ENCODE results near the gene OR7D2.

OR7D2 gene

DNA sequence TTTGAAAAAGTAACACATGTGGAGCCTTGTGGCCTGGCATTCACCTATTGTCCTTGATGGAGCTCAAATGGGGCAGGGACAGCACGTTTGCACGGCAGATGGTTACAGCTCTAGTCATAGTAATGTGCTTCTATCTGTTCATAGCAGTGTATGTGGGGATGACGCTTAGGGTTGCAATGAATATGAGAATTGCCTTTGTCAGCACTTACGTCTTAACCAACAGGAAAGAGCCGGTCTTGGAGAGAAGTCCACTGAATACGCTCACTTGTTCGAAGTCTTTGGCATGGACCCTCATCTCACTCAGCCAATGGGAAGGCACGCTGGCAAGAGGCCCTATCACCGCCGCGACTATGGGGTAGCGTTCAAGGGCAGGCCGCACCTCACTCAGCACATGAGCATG is 18.9 kb upstream of the OR7D2 start:
- CTCF ChIA-PET = no interaction called here
- POLR2A ChIA-PET = no interaction called here
- TF ChIP-seq FOXK2 (IDR thresholded peaks at IDR 0.05) (no peak), HDGF (IDR thresholded peaks at IDR 0.05; ENCODE audit: borderline replicate concordance) (no peak), SP1 (IDR thresholded peaks at IDR 0.05) (no peak), TARDBP (IDR thresholded peaks at IDR 0.05) (no peak)

GRCh38 chr19:9161427-9161826 is 17.4 kb upstream of the OR7D2 start:
- TF ChIP-seq TARDBP (IDR thresholded peaks at IDR 0.05) (no peak), FOXA1 (IDR thresholded peaks at IDR 0.05) (no peak)

More for the DNA sequence above, 18.9 kb upstream of the OR7D2 start:
- DNase-seq (ENCODE audit: extremely low spot score) = no peak

GRCh38 chr19:9165261-9165660 is 13.5 kb upstream of the OR7D2 start:
- POLR2A ChIA-PET = no interaction called here
- no peak for DNase-seq (ENCODE audit: extremely low spot score)

More at GRCh38 chr19:9161427-9161826, 17.4 kb upstream of the OR7D2 start:
- CTCF ChIA-PET = no interaction called here
- POLR2A ChIA-PET = no interaction called here
- DNase-seq (ENCODE audit: extremely low spot score) = no peak

GRCh38 chr19:9166846-9167245 is 11.9 kb upstream of the OR7D2 start:
- TF ChIP-seq FOXK2 (IDR thresholded peaks at IDR 0.05) (no peak), TARDBP (IDR thresholded peaks at IDR 0.05) (no peak), HDGF (IDR thresholded peaks at IDR 0.05; ENCODE audit: borderline replicate concordance) (no peak), ELF4 (IDR thresholded peaks at IDR 0.05) (no peak), PKNOX1 (IDR thresholded peaks at IDR 0.05) (no peak)
- ChIA-PET POLR2A (no interaction called here), CTCF (no interaction called here)
- no peak for DNase-seq (ENCODE audit: extremely low spot score)

More at GRCh38 chr19:9165261-9165660, 13.5 kb upstream of the OR7D2 start:
- no peak for TF ChIP-seq L3MBTL2 (conservative IDR thresholded peaks at IDR 0.05)
- TF ChIP-seq ZNF384 (IDR thresholded peaks at IDR 0.05) = no peak
- TF ChIP-seq PKNOX1 (IDR thresholded peaks at IDR 0.05) = no peak
- no peak for TF ChIP-seq NFRKB (IDR thresholded peaks at IDR 0.05)
- TF ChIP-seq ELF4 (IDR thresholded peaks at IDR 0.05) = no peak
- no peak for TF ChIP-seq SUZ12 (IDR thresholded peaks at IDR 0.05)
- TF ChIP-seq HDGF (IDR thresholded peaks at IDR 0.05; ENCODE audit: borderline replicate concordance) = no peak
- TF ChIP-seq SP1 (IDR thresholded peaks at IDR 0.05) = no peak
- TF ChIP-seq LEF1 (IDR thresholded peaks at IDR 0.05; ENCODE audit: borderline replicate concordance) = no peak
- TF ChIP-seq FOXA1 (IDR thresholded peaks at IDR 0.05) = no peak
- TF ChIP-seq FOXK2 (IDR thresholded peaks at IDR 0.05) = no peak
- no peak for TF ChIP-seq TARDBP (IDR thresholded peaks at IDR 0.05)
- TF ChIP-seq FOXM1 (IDR thresholded peaks at IDR 0.05; ENCODE audit: borderline replicate concordance) = no peak
- no peak for TF ChIP-seq CTBP1 (IDR thresholded peaks at IDR 0.05; ENCODE audit: borderline replicate concordance)
- no peak for TF ChIP-seq BHLHE40 (IDR thresholded peaks at IDR 0.05; ENCODE audit: borderline replicate concordance)
- no peak for TF ChIP-seq ARNT (IDR thresholded peaks at IDR 0.05)
- CTCF ChIA-PET = no interaction called here

DNA sequence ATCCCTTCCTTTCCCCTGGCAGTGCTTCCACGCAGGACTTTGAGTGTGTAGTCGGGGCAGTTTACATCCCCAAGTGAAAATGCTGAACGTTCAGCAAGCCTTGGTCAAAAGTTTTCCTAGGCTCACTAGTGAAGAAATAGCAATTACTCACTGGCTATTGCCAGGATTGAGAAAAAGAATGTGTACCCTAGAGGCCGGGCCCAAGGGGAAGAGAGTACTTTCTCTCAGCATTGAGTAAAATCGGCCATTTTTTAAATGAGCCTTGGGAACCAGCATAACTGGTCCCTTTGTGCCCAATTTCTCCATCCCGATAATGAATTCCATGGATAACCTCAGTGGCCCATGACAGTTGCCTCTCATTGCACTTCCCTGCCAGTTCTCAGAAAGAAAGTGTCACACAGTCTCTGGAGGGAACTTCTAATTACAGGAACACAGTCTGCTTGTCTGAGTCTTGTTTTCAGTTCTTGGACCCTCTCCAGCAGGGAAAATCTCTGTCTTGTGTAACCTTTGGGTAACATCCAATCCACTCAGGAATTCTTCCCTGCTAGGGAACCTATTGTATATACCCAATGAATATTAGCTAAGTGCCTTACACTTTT is 7.3 kb upstream of the OR7D2 start:
- no peak for DNase-seq (ENCODE audit: extremely low spot score)
- TF ChIP-seq SP1 (IDR thresholded peaks at IDR 0.05) (no peak), ELF4 (IDR thresholded peaks at IDR 0.05) (no peak), SUZ12 (IDR thresholded peaks at IDR 0.05) (no peak), ZNF384 (IDR thresholded peaks at IDR 0.05) (no peak), ARNT (IDR thresholded peaks at IDR 0.05) (no peak), TARDBP (IDR thresholded peaks at IDR 0.05) (no peak), PKNOX1 (IDR thresholded peaks at IDR 0.05) (no peak), FOXM1 (IDR thresholded peaks at IDR 0.05; ENCODE audit: borderline replicate concordance) (no peak), FOXA1 (IDR thresholded peaks at IDR 0.05) (no peak), LEF1 (IDR thresholded peaks at IDR 0.05; ENCODE audit: borderline replicate concordance) (no peak), CTBP1 (IDR thresholded peaks at IDR 0.05; ENCODE audit: borderline replicate concordance) (no peak), HDGF (IDR thresholded peaks at IDR 0.05; ENCODE audit: borderline replicate concordance) (no peak), NFRKB (IDR thresholded peaks at IDR 0.05) (no peak), L3MBTL2 (conservative IDR thresholded peaks at IDR 0.05) (no peak), FOXK2 (IDR thresholded peaks at IDR 0.05) (no peak), BHLHE40 (IDR thresholded peaks at IDR 0.05; ENCODE audit: borderline replicate concordance) (no peak)
- POLR2A ChIA-PET = no interaction called here
- CTCF ChIA-PET = no interaction called here

DNA sequence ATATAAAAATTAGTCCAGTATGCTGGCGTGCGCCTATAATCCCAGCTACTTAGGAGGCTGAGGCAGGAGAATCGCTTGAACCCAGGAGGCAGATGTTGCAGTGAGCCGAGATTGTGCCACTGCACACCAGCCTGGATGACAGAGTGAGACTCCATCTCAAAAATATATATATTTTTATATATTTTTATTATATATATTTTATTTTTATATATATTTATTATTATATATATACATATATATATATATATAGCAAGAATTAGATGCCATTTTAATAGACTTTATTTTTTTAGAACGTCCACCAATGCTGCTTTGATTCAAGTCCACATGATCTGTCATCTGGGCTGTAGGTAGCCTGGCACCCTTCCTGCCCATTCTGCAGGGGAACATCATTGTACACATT is 3.5 kb upstream of the OR7D2 start:
- ChIA-PET CTCF (no interaction called here), POLR2A (no interaction called here)
- no peak for DNase-seq (ENCODE audit: extremely low spot score)
- TF ChIP-seq NFRKB (IDR thresholded peaks at IDR 0.05) (no peak), PKNOX1 (IDR thresholded peaks at IDR 0.05) (no peak), SUZ12 (IDR thresholded peaks at IDR 0.05) (no peak), HDGF (IDR thresholded peaks at IDR 0.05; ENCODE audit: borderline replicate concordance) (no peak), BHLHE40 (IDR thresholded peaks at IDR 0.05; ENCODE audit: borderline replicate concordance) (no peak), SP1 (IDR thresholded peaks at IDR 0.05) (no peak), TARDBP (IDR thresholded peaks at IDR 0.05) (no peak), ELF4 (IDR thresholded peaks at IDR 0.05) (no peak), FOXA1 (IDR thresholded peaks at IDR 0.05) (no peak), ARNT (IDR thresholded peaks at IDR 0.05) (no peak), ZNF384 (IDR thresholded peaks at IDR 0.05) (no peak), FOXK2 (IDR thresholded peaks at IDR 0.05) (no peak), L3MBTL2 (conservative IDR thresholded peaks at IDR 0.05) (no peak), FOXM1 (IDR thresholded peaks at IDR 0.05; ENCODE audit: borderline replicate concordance) (no peak), CTBP1 (IDR thresholded peaks at IDR 0.05; ENCODE audit: borderline replicate concordance) (no peak), LEF1 (IDR thresholded peaks at IDR 0.05; ENCODE audit: borderline replicate concordance) (no peak)
